GM12801 (cell line): ENCODE results near the gene DTWD2.

Experiments
- CTCF ChIP-seq: IDR thresholded peaks from one replicate; pipeline ENCODE4 v1.5.1; 2011; ENCODE audit warnings: control low read depth; ENCODE audit not compliant: insufficient read length; ENCODE audit errors: extremely low read depth

The DTWD2 gene

GRCh38 chr5:118921866-118922265 lies 66.5 kb downstream of the DTWD2 start:
- TF ChIP-seq CTCF: no peak

DNA sequence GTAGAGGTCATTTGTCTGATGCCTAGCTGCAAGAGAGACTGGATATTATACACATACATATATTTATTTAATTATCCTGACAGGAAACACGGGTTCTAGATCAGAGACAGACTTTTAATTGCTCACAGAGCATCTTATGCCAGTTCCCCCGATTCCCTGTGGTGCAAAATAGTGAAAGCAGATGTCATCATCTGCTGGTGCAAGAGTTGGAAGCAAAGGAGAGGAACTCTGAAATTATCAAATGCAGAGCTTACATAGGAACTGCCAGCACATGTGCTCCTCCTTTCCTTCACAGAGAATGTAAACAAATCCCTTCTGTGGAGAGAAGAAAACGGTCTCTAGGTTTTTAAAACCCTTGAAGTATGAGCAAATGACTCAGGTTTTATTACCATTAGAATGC lies 69.3 kb downstream of the DTWD2 start:
- TF ChIP-seq CTCF: no peak

GRCh38 chr5:118918232-118918631 lies 70.1 kb downstream of the DTWD2 start:
- no peak for TF ChIP-seq CTCF

GRCh38 chr5:118906947-118907346 lies 81.4 kb downstream of the DTWD2 start:
- TF ChIP-seq CTCF: no peak

GRCh38 chr5:118905196-118905595 lies 83.2 kb downstream of the DTWD2 start:
- no peak for TF ChIP-seq CTCF

DNA sequence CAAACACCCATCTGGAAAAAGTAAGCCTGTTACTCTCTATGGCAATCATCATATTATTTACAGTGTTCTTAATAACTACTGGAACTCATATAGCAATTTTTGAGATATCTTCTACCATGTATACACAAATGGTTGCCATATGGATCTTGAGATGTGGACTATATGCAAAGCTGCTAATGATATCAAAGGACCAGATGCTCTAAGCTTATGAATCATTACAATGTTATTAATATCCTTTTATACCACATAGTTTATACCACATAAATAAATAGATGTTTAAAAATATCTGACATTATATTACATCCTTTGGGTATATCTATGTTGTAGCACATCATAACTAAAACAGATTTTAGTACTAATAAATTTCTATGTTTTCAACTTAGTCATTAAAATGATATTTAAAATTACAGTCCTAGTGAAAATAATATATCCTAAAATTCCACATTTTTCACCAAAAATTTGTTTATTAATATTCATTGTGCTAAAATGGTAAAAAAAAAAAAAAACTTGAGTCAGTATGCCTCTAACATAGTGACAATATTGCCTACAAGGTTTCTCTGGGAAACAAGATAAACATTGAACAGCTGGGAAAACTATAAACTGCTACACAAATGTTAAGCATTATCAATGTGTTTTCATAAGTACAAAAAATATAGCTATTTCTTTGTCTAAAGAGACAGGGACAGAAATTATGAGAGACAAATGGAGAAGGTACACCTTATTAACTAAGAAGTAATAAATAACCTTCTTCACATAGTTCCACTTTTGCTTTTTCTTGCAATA lies 85.5 kb downstream of the DTWD2 start:
- TF ChIP-seq CTCF: no peak

DNA sequence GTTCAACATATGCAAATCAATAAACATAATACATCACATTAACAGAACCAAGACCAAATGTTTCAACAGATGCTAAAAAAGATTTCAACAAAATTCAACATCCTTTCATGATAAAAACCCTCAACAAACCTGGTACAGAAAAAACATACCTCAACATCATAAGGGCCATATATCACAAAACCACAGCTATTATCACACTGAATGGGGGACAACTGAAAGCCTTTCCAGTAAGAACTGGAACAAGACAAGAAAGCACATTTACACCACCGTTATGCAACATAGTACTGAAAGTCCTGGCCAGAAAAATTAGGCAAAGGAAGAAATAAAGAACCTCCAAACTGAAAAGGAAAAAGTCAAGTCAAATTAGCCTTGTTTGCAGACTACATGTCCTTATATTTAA lies 93.6 kb downstream of the DTWD2 start:
- TF ChIP-seq CTCF: no peak
